GM18505 (cell line): ENCODE measurements around the gene CFAP74.

ENCODE experiments used
- ATAC-seq: cut with Tn5 transposase; IDR thresholded peaks from one replicate; pipeline ENCODE4 v1.9.1; 2021; ENCODE audit not compliant: unreplicated experiment
- POLR2A ChIP-seq: IDR thresholded peaks from 4 replicates; pipeline ENCODE4 v1.6.1; 2011; ENCODE audit warnings: borderline replicate concordance; ENCODE audit not compliant: insufficient read depth, insufficient read length; ENCODE audit errors: extremely low read depth

CFAP74 gene

DNA sequence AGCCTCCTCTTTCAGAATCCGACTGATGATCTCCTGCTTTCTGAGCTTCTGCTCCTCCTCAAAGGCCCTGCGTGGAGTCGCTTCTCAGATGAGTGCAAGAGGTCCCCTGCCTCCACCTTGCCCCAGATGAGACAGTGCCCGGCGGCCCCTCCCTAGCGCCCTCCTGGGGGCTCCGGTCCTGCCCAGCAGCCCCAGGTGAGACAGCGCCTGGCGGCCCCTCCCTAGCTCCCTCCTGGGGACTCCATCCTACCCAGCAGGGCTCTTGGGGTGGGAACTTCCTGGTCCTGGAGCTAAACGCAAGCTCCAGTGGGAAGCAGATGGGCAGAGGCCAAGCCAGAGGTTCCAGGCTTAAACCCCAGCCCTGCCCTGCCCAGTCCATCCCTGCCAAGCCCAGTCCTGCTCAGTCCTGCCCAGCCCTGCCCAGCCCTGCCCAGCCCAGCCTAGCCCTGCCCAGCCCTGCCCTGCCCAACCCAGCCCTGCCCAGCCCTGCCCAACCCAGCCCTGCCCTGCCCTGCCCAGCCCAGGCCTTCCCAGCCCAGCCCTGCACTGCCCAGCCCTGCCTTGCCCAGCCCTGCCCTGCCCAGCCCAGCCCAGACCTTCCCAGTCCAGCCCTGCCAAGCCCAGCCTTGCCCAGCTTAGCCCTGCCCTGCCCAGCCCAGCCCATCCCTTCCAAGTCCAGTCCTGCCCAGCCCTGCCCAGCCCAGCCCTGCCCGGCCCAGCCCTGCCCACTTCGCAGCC, 34.6 kb downstream of the CFAP74 start:
- no peak for ATAC-seq
- TF ChIP-seq POLR2A = no peak

DNA sequence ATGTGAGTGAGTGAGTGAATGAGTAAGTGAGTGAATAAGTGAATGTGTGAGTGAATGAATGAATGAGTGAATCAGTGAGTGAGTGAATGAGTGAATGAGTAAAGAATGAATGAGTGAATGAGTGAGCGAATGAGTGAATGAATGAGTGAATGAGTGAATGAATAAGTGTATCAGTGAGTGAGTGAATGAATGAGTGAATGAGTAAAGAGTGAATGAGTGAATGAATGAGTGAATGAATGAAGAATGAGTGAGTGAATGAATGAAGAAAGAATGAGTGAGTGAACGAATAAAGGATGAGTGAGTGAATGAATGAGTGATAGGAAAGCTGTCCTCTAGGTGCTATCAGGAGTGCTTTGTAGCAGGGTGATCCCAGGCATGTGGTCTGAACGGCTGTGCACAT, 35.7 kb downstream of the CFAP74 start:
- no peak for ATAC-seq
- no peak for TF ChIP-seq POLR2A

DNA sequence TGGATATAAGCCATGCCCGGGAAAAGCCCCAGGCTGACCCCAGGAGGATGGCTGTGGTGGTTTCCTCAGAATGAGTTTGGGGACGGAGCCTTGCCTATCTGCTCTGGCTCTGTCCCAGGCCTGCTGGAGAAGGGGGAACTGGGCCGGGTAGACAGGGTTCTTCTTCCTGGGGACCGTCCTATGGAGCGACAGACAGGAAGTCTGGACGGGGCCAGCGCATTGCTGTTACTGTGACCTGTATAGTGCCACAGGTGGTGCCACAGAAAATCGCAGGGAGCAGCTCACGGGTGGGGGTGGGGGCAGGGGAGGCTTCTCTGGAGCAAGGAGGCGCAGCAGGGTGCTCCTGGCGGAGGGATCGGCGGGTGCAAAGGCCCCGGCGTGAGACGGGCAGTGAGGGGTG, 36.4 kb downstream of the CFAP74 start:
- no peak for ATAC-seq
- no peak for TF ChIP-seq POLR2A

DNA sequence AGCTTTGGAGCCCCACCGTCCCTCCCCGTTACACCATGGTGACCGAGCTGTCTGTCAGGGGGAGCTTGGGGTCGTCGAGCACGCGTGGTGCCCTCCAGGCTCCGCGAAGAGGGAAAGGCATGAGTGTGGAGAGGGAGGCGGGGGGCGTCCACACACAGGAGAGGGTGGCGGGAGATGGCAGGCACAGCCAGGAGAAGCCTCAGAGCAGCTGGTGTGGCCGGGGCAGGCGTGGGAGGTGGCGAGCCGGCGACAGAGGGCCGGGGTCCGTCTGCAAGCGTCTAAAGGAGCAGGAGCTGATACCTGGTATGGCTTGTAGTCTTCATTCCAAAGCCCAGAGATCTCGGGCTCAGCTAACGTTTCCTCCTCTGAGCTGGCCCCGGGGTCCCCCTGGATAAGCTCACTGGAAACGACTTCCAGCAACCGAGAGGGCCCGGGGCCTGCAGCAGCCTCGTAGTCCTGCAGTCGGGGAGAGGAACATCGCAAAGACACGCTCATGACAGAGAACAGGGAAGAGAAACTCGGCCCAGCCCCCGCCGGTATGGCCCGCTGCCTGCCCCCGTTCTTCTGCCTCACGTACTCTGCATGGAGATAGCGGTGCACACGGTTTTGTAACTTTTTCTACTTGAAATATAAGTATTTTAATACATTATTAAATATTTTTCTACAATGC, 37.4 kb downstream of the CFAP74 start:
- no peak for TF ChIP-seq POLR2A
- ATAC-seq = no peak

DNA sequence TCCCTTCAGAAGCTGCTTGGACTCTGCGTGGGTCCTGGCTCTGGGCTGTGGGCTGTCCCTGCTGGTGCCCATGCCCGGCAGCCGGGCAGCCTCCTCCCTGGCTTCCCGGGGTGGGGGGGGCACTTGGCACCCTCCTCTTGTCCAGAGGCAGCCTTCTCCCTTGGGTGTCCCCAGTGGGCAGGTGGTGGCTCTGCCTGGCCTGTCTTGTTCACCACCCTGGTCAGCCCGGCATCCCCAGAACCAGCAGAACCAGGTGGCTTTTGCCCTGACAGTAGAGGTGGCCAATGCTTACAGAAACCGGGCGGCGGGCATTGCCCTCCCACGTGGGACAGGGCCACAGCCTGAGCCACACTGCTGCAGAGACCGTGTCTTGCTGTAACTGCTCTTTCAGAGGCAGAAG, 38.0 kb downstream of the CFAP74 start:
- ATAC-seq = no peak
- TF ChIP-seq POLR2A = no peak

DNA sequence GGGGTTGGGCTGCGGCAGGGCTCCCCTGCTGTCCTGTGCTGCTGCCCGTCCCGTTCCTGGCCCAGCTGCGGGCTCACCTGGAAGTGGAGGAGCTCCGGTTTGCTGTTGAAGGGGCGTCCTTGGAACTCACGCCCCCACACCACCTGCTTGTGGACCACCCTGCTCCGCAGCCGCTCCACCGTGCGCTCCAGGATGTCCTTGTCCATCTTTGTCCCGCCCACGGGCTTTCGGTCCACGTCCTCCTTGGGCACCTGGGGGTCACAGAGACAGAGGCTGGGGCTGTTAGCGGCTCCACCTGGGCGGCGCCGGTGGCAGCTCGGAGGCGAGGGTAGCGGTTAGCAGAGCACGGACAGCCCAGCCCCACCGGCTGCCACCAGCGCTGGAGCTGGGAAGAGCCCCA, 38.8 kb downstream of the CFAP74 start:
- TF ChIP-seq POLR2A = no peak
- ATAC-seq = no peak

DNA sequence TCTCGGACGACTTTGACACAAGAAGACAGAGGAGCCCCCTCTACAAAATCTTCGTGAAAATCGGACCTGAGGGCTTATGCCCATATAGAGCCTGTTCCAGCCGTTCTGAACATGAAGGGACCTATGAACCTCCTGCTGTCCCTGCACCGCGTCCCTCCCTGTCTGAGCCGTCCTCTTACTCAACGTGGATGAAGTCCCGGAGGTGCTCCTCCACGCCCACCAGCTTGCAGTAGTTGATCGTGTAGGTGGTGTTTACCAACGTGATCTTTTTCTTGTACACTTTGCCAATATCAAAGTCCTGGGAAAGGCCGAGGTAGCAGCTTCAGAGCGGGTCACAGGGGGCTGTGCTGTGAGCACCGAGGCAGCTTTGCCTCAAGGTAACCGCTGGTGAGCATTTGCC, 40.0 kb downstream of the CFAP74 start:
- no peak for TF ChIP-seq POLR2A
- ATAC-seq = no peak

DNA sequence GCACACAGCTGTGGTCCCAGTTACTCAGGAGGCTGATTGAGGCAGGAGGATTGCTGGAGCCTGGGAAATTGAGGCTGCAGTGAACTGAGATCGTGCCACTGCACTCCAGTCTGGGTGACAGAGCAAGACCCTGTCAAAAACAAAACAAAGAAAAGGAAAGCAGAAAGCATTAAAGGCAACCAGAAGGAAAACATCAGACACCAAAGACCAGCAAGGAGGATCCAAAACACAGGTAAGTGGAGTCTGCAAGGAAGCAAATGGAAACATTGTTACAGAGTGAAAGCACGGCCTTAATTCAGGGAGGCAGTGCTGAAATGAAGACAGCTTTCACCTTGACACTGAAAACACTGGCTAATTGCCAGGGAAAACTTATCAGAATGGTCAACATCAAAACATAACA, 40.8 kb downstream of the CFAP74 start:
- no peak for TF ChIP-seq POLR2A
- ATAC-seq = no peak

DNA sequence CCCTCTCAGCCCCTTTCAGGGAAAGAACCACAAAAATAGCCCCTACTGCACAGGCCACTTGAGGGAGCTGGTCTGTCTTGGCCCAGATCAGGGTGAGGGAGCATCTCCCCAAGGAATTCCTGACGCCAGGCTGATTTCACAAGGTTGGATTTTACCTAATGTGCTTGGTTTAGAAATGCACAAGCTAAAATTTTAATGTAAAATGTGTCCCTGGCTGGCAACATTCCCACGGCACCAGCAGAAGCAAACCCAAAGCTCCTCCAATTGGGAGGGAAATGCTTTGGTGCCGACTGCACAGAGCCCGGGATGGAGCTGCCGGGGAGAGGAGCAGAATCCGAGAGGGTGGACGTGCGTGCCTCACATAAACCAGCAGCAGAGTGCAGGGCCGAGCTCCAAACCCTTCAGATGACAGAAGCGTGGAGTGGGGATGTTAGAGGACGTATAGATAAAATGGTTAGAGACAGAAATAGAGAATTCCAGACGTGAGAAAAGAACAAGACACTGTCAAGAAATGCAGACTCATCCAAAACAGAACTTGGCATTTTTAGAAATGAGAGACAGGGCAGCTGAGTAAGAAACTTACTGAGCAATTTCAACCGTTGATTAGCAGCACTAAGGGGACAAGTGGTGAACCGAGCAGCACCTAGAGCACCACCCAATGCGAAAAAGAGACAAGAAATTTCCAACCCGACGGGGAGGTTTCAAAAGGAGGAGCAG, 42.9 kb downstream of the CFAP74 start:
- no peak for ATAC-seq
- TF ChIP-seq POLR2A = no peak

DNA sequence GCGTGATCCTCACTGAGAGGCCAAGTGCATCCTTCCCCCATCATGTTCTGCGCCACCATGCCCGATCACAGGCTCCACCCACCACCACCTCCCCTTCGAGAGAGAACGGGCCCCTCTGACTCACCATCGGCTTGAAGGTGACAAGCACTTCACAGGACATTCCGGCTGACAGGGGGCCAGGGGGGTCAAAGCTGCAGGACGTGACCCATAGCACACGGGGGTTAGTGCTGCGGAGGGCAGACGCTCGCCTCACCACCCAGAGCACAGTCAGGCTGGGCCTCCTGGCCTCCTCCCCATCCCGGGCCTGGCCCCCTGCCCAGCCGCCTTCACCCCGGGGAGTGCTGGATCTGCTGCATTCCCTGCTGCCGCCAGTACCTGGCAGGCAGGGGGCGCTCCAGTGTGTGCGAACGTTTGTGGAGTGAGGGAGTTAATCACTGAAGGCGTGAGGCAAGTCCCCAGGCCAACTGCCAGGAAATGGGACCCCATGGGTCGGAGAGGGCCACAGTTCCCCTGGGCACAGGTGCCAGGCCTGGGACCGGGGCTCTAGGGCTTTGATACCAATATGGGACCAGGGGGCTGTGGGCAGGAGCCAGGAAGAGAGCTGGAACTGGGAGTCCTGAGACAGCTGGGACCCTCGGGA, 43.6 kb downstream of the CFAP74 start:
- ATAC-seq = no peak
- no peak for TF ChIP-seq POLR2A

DNA sequence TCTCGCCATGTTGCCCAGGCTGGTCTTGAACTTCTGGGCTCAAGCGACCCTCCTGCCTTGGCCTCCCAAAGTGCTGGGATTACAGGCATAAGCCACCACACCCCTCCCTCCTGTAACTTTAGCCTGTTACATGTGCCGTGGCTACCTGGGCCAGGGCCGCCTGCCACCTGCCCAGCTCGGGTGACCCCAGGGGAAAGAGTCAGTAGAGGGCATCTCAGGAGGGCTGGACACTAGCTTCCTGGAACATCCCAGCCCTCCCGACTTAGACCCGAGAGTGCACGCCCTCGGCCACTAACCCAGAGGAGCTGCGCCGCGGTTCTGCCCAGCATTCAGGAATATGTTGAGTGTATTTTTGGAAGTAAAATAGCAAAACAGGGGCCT, 44.1 kb downstream of the CFAP74 start:
- no peak for ATAC-seq
- TF ChIP-seq POLR2A = no peak

DNA sequence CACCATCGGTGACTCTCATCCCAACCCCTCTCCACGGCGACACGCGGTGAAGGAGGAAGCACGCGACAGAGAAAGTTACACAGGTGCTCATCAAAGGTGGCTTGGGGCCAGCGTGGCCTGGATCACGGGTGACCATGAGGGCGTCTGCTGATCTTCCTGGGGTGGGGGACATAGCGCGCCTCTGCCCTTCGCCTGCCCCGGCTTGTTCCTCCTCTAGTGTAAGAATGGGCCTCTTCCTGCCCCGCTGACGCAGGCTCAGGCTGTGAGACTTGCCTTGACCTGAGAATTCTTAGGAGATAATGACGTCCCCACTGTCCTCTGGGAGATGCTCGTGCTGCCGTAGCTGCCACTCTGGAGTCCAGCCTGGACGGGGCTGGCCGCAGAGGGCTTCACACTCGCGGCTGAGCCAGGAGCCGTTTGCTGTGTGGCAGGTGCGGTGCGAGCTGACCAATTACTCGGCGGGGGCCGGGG, 45.5 kb downstream of the CFAP74 start:
- no peak for ATAC-seq

DNA sequence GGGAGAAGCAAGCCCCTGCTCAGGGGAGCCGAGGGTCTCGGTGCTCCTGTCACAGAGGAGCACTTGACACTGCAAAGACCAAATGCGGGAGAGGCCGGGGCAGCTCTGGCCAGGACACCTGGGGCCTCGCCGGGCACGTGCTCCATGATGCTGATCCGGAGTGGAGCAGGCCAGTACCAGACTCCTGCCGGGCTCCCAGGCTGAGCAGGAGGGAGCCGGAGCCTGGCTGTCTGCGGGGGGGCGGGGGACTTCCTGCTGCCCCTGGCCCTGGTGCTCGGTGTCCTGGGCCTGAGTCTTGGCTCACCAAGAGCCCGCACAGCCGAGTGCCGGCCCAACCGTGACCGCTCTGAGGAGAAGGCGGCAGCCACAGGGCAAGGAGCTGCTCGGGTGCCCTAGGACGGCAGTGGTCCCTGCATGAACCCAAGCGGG, 46.0 kb downstream of the CFAP74 start:
- no peak for TF ChIP-seq POLR2A
- no peak for ATAC-seq

More for the DNA sequence above, 45.5 kb downstream of the CFAP74 start:
- no peak for TF ChIP-seq POLR2A
